ENCODE results near the gene GPR61.

Gene GPR61

GRCh38 chr1:109539676-109540075 lies at the start of gene GPR61:
GPR61 (plus strand) TSS chr1:109539872; CDS start chr1:109543023, 3,151 bp downstream.
- no peak within 1 kb of the TSS for H3K4me3 ChIP-seq (ENCODE audit: low read depth, low read length)
- no peak for DNase-seq
- TF ChIP-seq, protein P1, sequence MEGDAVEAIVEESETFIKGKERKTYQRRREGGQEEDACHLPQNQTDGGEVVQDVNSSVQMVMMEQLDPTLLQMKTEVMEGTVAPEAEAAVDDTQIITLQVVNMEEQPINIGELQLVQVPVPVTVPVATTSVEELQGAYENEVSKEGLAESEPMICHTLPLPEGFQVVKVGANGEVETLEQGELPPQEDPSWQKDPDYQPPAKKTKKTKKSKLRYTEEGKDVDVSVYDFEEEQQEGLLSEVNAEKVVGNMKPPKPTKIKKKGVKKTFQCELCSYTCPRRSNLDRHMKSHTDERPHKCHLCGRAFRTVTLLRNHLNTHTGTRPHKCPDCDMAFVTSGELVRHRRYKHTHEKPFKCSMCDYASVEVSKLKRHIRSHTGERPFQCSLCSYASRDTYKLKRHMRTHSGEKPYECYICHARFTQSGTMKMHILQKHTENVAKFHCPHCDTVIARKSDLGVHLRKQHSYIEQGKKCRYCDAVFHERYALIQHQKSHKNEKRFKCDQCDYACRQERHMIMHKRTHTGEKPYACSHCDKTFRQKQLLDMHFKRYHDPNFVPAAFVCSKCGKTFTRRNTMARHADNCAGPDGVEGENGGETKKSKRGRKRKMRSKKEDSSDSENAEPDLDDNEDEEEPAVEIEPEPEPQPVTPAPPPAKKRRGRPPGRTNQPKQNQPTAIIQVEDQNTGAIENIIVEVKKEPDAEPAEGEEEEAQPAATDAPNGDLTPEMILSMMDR (IDR thresholded peaks at IDR 0.05; ENCODE audit: low read depth, low read length), result no peak
- H3K9me3 ChIP-seq (ENCODE audit: severe bottlenecking), result no peaks in the 10 kb centered on the region
- H3K27ac ChIP-seq, result no peak within 1 kb of the TSS; the same call in 1 of the 2 replicates
- H3K27me3 ChIP-seq (ENCODE audit: insufficient read depth, low read depth, severe bottlenecking), result no peaks in the 10 kb centered on the region
- no peaks in the 10 kb centered on the region for H3K36me3 ChIP-seq

GRCh38 chr1:109490029-109490933 lies 49.4 kb upstream of the GPR61 start:
- H3K36me3 ChIP-seq, result peaks cover 65% of the 10 kb centered on the region
- H3K4me3 ChIP-seq (ENCODE audit: low read depth, low read length), result no peak overlapping the region
- TF ChIP-seq, protein P1 (IDR thresholded peaks at IDR 0.05; ENCODE audit: low read depth, low read length), result peak; percentile 86
- H3K9me3 ChIP-seq (ENCODE audit: severe bottlenecking), result no peaks in the 10 kb centered on the region
- no peak overlapping the region; the same call in 1 of the 2 replicates for H3K27ac ChIP-seq
- peak; percentile 78 for DNase-seq
- no peaks in the 10 kb centered on the region for H3K27me3 ChIP-seq (ENCODE audit: insufficient read depth, low read depth, severe bottlenecking)

DNA sequence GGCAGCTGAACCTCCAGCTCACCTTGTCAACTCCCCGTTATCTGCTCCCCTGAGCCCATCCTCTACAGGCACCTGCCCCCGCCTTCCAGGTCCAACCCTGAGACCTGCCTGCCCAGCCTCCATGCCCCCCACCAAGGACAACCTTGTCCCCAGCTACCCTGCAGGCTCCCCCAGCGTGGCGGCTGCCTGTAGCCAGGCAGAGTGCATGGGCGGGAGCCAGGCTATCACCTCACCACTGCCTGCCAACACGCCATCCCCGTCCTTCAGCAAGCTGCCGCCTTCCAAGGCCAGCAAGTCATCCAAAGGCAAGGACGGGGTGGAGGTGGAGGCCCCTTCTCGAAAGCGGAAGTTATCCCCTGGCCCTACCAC lies 48.8 kb upstream of the GPR61 start:
- Histone ChIP-seq H3K9me3 (ENCODE audit: severe bottlenecking) (no peaks in the 10 kb centered on the region), H3K4me3 (ENCODE audit: low read depth, low read length) (no peak overlapping the region), H3K36me3 (peaks cover 61% of the 10 kb centered on the region), H3K27me3 (ENCODE audit: insufficient read depth, low read depth, severe bottlenecking) (no peaks in the 10 kb centered on the region), H3K27ac (no peak overlapping the region; the same call in 1 of the 2 replicates)
- DNase-seq, result no peak
- TF ChIP-seq, protein P1 (IDR thresholded peaks at IDR 0.05; ENCODE audit: low read depth, low read length), result no peak

DNA sequence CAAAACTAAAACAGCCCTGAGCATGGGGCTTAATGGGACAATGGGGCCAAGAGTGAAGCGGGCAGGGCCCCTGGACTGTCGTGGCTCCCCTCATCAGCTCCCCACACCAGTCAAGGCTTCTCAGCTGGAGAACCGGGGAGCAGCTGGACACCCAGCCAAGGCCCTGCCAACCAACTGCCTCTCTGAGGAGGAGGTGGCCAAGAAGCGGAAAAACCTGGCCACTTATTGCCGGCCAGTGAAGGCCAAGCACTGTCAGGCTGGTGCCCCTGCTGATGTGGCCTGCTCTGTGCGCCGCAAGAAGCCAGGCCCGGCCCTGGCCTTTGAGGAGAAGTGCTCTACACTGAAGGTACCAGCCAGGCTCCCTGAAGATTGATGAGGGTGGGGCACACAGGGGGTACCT lies 48.3 kb upstream of the GPR61 start:
- TF ChIP-seq, protein P1 (IDR thresholded peaks at IDR 0.05; ENCODE audit: low read depth, low read length), result no peak
- Histone ChIP-seq H3K9me3 (ENCODE audit: severe bottlenecking) (no peaks in the 10 kb centered on the region), H3K27me3 (ENCODE audit: insufficient read depth, low read depth, severe bottlenecking) (no peaks in the 10 kb centered on the region), H3K36me3 (peaks cover 60% of the 10 kb centered on the region), H3K27ac (no peak overlapping the region), H3K4me3 (ENCODE audit: low read depth, low read length) (no peak overlapping the region)
- DNase-seq, result no peak

DNA sequence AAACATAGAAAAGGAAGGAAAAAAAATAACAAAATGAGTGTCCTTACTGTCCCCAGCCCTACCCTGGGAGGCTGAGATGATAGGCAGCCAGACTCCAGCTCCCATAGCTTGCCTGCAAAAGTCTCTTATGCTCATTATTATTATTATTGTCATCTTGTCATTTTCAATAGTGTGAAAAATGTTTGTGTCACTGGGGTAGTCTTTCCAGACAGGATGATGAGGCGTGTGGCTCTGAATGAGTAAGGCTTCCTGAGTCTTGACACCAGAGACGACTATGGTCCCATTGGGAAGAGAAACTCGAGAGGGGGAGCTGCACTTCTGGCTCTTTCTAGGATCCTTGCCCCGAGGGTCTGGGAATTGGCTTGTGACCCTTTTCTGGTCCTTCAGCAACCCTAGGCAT lies 46.9 kb upstream of the GPR61 start:
- Histone ChIP-seq H3K9me3 (ENCODE audit: severe bottlenecking) (no peaks in the 10 kb centered on the region), H3K4me3 (ENCODE audit: low read depth, low read length) (no peak overlapping the region), H3K27ac (no peak overlapping the region), H3K27me3 (ENCODE audit: insufficient read depth, low read depth, severe bottlenecking) (no peaks in the 10 kb centered on the region), H3K36me3 (peaks cover 54% of the 10 kb centered on the region)
- DNase-seq, result no peak
- TF ChIP-seq, protein P1 (IDR thresholded peaks at IDR 0.05; ENCODE audit: low read depth, low read length), result no peak

Data from WERI-Rb-1 (cell line).